GM12874 (cell line): ENCODE results near the gene HMGCL.

Source experiments
- TF ChIP-seq, protein P1 (sequence below): IDR thresholded peaks from 2 replicates; pipeline ENCODE4 v1.5.1; 2011; ENCODE audit warnings: low read depth, mild to moderate bottlenecking, control low read depth, low read length, moderate library complexity; ENCODE audit not compliant: insufficient read depth

HMGCL gene

DNA sequence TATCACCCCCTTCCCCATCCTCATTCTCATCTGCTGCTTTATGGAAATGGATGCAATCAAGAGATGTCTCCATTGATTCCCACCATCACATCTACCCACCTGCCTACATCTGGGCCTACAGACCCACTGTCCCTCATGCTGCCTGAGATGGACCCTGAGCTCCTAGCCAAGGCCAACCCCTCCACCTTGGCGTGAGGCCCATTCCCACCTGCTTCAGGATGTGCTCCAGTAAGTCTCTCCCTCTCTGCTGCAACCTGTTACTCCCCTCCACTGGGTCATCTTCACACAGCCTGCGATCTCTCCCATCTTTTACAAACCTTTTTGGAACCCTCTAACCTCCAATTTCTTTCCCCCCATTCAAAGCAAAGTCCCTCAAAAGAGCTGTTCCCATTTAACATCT lies 20.2 kb downstream of the HMGCL start:
- TF ChIP-seq, protein P1, sequence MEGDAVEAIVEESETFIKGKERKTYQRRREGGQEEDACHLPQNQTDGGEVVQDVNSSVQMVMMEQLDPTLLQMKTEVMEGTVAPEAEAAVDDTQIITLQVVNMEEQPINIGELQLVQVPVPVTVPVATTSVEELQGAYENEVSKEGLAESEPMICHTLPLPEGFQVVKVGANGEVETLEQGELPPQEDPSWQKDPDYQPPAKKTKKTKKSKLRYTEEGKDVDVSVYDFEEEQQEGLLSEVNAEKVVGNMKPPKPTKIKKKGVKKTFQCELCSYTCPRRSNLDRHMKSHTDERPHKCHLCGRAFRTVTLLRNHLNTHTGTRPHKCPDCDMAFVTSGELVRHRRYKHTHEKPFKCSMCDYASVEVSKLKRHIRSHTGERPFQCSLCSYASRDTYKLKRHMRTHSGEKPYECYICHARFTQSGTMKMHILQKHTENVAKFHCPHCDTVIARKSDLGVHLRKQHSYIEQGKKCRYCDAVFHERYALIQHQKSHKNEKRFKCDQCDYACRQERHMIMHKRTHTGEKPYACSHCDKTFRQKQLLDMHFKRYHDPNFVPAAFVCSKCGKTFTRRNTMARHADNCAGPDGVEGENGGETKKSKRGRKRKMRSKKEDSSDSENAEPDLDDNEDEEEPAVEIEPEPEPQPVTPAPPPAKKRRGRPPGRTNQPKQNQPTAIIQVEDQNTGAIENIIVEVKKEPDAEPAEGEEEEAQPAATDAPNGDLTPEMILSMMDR = no peak

DNA sequence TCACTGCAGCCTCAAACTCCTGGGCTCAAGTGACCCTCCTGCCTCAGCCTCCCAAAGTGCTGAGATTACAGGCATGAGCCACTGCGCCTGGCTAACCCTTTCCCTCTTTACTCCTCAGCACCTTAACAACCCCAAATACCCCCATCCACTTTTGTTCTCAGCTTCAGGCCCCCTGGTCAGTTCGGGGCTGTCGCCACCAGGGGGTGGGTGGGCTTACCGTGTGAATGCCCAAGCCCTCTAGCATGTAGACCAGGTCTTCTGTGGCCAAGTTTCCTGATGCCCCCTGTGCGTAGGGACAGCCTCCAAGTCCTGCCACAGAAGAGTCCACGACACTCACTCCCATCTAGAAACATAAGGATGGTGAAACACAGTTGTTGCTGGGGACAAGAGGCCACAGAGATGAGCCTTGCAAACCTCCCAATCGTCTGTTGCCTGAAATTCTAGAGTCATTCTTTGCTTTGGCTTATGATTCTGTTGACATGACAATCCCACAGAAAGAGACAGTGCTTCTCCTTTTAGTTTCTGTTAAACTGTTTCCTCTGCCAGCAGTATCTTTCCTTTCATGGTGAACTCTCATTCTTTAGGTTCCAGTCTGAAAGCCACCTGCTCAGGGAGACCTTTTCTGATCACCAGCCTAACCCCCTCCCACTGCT lies 20.9 kb downstream of the HMGCL start:
- TF ChIP-seq, protein P1 = peak; percentile 2; the same call in 1 of the 2 replicates

DNA sequence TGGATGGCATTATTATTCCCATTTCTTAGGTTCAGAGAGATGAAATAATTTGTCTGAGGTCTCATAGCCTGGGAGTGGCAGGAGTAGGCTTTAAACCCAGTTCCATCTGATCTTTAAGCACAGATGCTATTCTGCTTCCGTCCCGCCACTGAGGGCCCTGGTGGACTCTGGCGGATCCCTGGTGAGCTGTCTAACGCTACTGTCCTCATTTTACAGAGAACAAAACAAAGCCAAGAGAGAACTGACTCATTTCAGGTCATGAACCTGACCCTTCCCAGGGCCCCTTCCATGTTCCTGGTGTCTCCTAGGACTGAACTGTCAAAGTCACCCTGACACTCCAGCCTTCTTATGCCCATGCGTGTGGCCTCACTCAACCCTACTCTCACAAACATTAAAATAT lies 21.6 kb downstream of the HMGCL start:
- TF ChIP-seq, protein P1 = no peak

DNA sequence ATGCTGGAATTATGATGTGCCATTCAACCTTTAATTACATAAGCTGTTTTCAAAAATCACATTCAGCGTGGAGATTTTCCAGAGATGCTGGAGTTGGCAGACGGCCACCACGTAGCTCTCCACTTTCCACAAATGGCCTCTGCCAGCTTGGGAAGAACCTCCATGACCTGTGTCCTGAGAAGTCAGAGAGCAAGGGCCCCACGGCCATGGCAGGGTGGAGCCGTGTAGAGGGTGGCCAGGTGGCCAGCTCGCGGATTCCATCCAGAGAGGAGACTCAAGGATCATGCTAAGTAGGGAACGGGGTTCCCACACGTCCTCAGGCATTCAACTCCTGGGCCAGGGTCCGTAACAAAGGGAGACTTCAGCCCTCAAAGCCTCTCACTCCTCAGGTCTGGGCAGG lies 23.4 kb downstream of the HMGCL start:
- TF ChIP-seq, protein P1 = no peak

DNA sequence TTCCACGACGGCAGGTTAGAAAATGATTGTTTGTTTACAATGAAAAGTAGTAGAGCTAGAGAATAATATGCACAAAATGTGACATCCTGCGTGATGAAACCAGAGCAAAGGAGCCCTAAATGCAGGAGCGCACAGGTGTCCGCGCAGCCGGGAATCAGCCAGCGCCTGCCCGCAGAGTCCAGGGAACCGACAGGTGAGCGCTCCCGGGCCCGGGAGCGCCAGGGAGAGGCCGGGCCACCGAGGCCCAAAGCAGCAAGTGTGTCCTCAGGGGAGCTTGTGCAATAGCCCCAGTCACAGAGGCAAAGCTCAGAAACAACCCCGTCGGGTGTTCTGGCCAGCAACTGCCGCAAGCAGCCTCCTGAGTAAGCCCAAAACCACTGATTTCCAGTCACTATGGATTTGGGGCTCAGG lies 23.9 kb downstream of the HMGCL start:
- TF ChIP-seq, protein P1 = no peak

DNA sequence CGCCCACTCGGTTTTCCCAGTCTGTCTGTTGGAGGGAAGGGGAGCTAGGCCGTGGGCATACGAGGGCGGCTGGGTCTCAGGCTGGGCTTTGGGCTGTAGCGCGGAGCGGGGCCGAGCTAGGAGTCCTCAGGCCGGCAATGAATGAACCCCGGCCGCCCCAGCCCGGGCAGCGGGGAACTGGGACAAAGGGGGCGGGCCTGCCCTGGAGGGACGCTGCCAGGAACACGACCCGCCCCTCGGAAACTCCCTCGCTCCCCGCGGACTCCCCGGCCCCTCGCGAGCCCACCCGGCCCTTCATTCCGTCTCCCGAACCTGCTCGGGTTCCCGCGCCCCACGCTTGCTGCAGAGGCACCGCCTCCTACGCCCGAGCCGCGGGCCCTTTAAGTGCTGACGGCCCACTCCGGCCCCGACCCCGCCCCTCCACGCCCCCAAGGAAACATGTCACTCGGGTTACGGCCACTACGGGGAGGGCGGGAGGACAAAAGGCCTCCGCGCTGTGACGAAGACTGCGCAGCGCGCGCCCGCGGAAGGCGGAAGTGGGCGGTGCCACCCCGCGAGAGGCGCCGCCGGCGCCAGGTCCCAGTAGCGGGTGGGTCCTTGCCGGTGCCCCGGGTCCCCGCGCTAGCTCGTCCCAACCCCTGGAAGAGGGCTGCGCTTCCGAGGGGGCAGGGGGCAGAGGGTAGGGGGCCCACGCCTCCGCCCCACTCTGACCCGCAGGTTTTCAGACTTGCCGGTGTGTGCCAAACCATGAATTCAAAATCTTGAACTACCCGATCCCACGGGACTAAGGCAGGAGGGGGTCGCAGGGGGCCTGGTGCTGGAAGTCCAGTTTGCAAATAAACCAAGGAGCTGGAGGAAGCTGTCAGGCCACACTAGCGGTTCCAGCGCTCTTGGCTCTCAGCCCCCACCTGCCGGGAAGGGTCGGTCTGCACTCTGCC lies 24.6 kb downstream of the HMGCL start, which contains the start of gene GALE:
TSS of gene GALE (minus strand) at position 355 of the 938 bp plus-strand sequence. CDS start 1,747 bp downstream, outside the sequence.
- TF ChIP-seq, protein P1 = no peak

DNA sequence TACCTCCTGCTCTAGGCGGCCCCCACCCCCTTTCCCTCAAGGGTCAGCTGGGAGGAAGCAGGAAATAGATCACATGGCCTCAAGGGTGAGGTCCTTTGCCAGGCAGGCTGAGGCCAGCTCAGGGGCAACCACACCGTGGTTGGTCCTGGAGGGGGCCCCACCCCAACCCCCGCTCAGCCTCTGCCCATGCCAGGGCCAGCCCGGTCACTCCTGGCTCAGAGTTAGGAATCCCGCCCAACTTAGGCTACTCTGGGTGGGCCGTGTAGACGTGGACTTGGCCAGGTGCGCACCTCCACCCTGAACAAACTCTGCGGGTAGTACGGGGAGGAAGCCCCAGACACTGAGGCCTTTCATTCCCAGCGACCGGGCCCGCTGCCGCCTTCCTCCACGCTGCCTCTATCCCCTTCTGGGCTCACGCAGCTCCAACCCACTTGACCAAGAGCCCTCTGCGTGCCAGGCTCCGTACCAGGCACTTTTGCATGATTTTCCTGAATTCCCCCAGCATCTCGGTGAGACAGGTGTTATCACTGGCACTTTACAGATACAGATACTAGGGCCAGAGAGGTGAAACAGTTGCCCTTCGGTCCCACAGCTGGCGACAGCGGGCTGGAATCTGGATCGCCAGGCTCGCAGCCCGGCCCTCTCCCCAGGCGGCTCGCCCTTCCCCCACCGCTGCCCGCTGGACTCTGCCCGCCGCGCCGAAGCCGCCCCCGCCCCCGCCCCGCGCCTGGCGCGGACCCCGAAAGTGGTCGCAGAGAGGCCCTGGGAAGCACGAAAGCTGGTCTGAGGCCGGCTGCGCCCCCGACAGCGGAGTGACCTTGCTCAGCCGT lies 25.4 kb downstream of the HMGCL start:
- TF ChIP-seq, protein P1 = no peak
